Activated CD4-positive, alpha-beta memory T cell treated with anti-CD3 and anti-CD28 coated beads for 36 hours (primary cell): ENCODE data around the gene CYTH1. TPM values are rescaled to one million over a fixed set of nuclear protein-coding genes. Genes with fewer than 3 reads are reported as not detected.

Source experiments
- CTCF ChIA-PET: fragments of 350-600 bp; sonication (Branson Sonifier 250); formaldehyde crosslinking; loops from one replicate; lab custom pipeline; 2021; ENCODE audit warnings: antibody characterized with exemption, inconsistent platforms; lab: Charles Lee
- POLR2A ChIA-PET: fragments of 350-600 bp; sonication (Branson Sonifier 250); formaldehyde crosslinking; loops from one replicate; lab custom pipeline; 2021; ENCODE audit warnings: antibody characterized with exemption; lab: Charles Lee
- DNase-seq: peaks from one replicate; pipeline ENCODE4 v3.0.0-alpha.2; 2020
- H3K27ac Mint-ChIP-seq: one replicate; pipeline ENCODE4 v1.8.0; 2021; ENCODE audit warnings: mixed read lengths
- H3K27me3 Mint-ChIP-seq: one replicate; pipeline ENCODE4 v1.8.0; 2021; ENCODE audit warnings: mixed read lengths
- H3K36me3 Mint-ChIP-seq: one replicate; pipeline ENCODE4 v1.8.0; 2021; ENCODE audit warnings: mixed read lengths
- H3K4me1 Mint-ChIP-seq: one replicate; pipeline ENCODE4 v1.8.0; 2021; ENCODE audit warnings: low read depth, mixed read lengths
- H3K4me3 Mint-ChIP-seq: one replicate; pipeline ENCODE4 v1.8.0; 2021; ENCODE audit warnings: mild to moderate bottlenecking, mixed read lengths
- H3K9me3 Mint-ChIP-seq: one replicate; pipeline ENCODE4 v1.8.0; 2021; ENCODE audit warnings: mixed read lengths
- intact Hi-C: fragments of 100-400 bp; cut with micrococcal nuclease; formaldehyde crosslinking; loops from one replicate; pipeline ENCODE4 v1.15.1; 2023
- total RNA-seq, 2 experiments: library from RNA; stranded (reverse); gene quantifications; one replicate each; pipeline ENCODE4 v1.2.3, GENCODE V29; 2021

Gene CYTH1
- total RNA-seq, 2 experiments from 2014 or later: 184 to 204 TPM

- intact Hi-C loops: no loop called here
- Mint-ChIP-seq H3K9me3 (no peaks in the 10 kb centered on the region), H3K27me3 (no peaks in the 10 kb centered on the region), H3K4me3 (no peak overlapping the region), H3K4me1 (peaks cover 2% of the 10 kb centered on the region), H3K27ac (no peak overlapping the region), H3K36me3 (peaks cover 57% of the 10 kb centered on the region)
- POLR2A ChIA-PET: interaction anchor here (1.2 kb wide), 1 partner anchor 21 kb away, joined by 3 read pairs; no protein-coding TSS in a partner anchor
- CTCF ChIA-PET: no interaction called here
- DNase-seq: no peak
Measured at GRCh38 chr17:78684026-78684425, 98.0 kb downstream of the CYTH1 start.

GRCh38 chr17:78683408-78683961, 98.6 kb downstream of the CYTH1 start:
- Mint-ChIP-seq H3K36me3 (peaks cover 57% of the 10 kb centered on the region), H3K27ac (no peak overlapping the region), H3K9me3 (no peaks in the 10 kb centered on the region), H3K4me1 (peaks cover 2% of the 10 kb centered on the region), H3K4me3 (no peak overlapping the region), H3K27me3 (no peaks in the 10 kb centered on the region)
- intact Hi-C loops: no loop called here
- no peak for DNase-seq
- ChIA-PET POLR2A (interaction anchor here (1.2 kb wide), 1 partner anchor 21 kb away, joined by 3 read pairs; no protein-coding TSS in a partner anchor), CTCF (no interaction called here)

- ChIA-PET POLR2A (no interaction called here), CTCF (interaction anchor here (1.3 kb wide), 1 partner anchor 27 kb away, joined by 3 read pairs; no protein-coding TSS in a partner anchor)
- Mint-ChIP-seq H3K27me3 (no peaks in the 10 kb centered on the region), H3K4me1 (peaks cover 2% of the 10 kb centered on the region), H3K36me3 (peaks cover 54% of the 10 kb centered on the region), H3K27ac (peak overlapping the region; percentile 21), H3K9me3 (no peaks in the 10 kb centered on the region), H3K4me3 (no peak overlapping the region)
- no peak for DNase-seq
- intact Hi-C loops: no loop called here
Measured at GRCh38 chr17:78682363-78682762, 99.7 kb downstream of the CYTH1 start.

GRCh38 chr17:78680436-78680835, 101.6 kb downstream of the CYTH1 start:
- peaks cover 2% of the 10 kb centered on the region for H3K4me1 Mint-ChIP-seq
- peaks cover 58% of the 10 kb centered on the region for H3K36me3 Mint-ChIP-seq
- CTCF ChIA-PET: interaction anchor here (1.2 kb wide), 1 partner anchor 27 kb away, joined by 3 read pairs; no protein-coding TSS in a partner anchor
- no peak overlapping the region for H3K4me3 Mint-ChIP-seq
- H3K27ac Mint-ChIP-seq: no peak overlapping the region
- no peaks in the 10 kb centered on the region for H3K9me3 Mint-ChIP-seq
- DNase-seq: no peak
- no peaks in the 10 kb centered on the region for H3K27me3 Mint-ChIP-seq
- intact Hi-C loops: no loop called here
- POLR2A ChIA-PET: no interaction called here

- POLR2A ChIA-PET: interaction anchor here (1.2 kb wide), 1 partner anchor 14 kb away, joined by 4 read pairs; no protein-coding TSS in a partner anchor
- peaks cover 61% of the 10 kb centered on the region for H3K36me3 Mint-ChIP-seq
- peaks cover 2% of the 10 kb centered on the region for H3K4me1 Mint-ChIP-seq
- H3K27ac Mint-ChIP-seq: no peak overlapping the region
- DNase-seq: no peak
- no peaks in the 10 kb centered on the region for H3K9me3 Mint-ChIP-seq
- intact Hi-C loops: no loop called here
- CTCF ChIA-PET: interaction anchor here (1.2 kb wide), 1 partner anchor 28 kb away, joined by 3 read pairs; no protein-coding TSS in a partner anchor
- no peaks in the 10 kb centered on the region for H3K27me3 Mint-ChIP-seq
- no peak overlapping the region for H3K4me3 Mint-ChIP-seq
Measured at GRCh38 chr17:78679495-78680395, 102.3 kb downstream of the CYTH1 start.

- H3K4me3 Mint-ChIP-seq: no peak overlapping the region
- POLR2A ChIA-PET: interaction anchor here (1.2 kb wide), 1 partner anchor 13 kb away, joined by 4 read pairs; no protein-coding TSS in a partner anchor
- H3K27ac Mint-ChIP-seq: no peak overlapping the region
- CTCF ChIA-PET: interaction anchor here (1.6 kb wide), 1 partner anchor 182 kb away, joined by 4 read pairs; no protein-coding TSS in a partner anchor
- no peak for DNase-seq
- intact Hi-C loops: no loop called here
- no peaks in the 10 kb centered on the region for H3K9me3 Mint-ChIP-seq
- H3K27me3 Mint-ChIP-seq: no peaks in the 10 kb centered on the region
- peaks cover 2% of the 10 kb centered on the region for H3K4me1 Mint-ChIP-seq
- H3K36me3 Mint-ChIP-seq: peaks cover 64% of the 10 kb centered on the region
Measured at GRCh38 chr17:78678711-78679110, 103.4 kb downstream of the CYTH1 start.

DNA sequence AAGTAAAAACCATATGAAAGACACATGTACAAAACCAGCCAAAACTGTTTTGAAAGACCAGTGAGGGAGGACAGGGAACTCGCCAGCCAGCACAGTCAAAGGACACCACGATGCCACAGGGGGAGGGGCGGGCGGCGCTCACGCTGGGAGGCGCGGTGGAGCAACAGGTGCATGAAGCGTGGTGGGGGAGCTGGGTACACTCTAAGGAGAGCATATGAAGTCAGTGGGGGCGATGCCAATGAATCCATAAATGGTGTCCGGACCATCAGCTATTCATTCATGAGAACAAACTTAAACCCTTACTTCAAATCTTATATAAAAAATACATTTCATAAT, 103.9 kb downstream of the CYTH1 start:
- H3K4me1 Mint-ChIP-seq: peaks cover 2% of the 10 kb centered on the region
- intact Hi-C loops: no loop called here
- H3K27me3 Mint-ChIP-seq: no peaks in the 10 kb centered on the region
- ChIA-PET CTCF (interaction anchor here (1.6 kb wide), 1 partner anchor 181 kb away, joined by 4 read pairs; no protein-coding TSS in a partner anchor), POLR2A (no interaction called here)
- DNase-seq: no peak
- peak overlapping the region; percentile 38 for H3K27ac Mint-ChIP-seq
- peaks cover 67% of the 10 kb centered on the region for H3K36me3 Mint-ChIP-seq
- no peak overlapping the region for H3K4me3 Mint-ChIP-seq
- H3K9me3 Mint-ChIP-seq: no peaks in the 10 kb centered on the region

DNA sequence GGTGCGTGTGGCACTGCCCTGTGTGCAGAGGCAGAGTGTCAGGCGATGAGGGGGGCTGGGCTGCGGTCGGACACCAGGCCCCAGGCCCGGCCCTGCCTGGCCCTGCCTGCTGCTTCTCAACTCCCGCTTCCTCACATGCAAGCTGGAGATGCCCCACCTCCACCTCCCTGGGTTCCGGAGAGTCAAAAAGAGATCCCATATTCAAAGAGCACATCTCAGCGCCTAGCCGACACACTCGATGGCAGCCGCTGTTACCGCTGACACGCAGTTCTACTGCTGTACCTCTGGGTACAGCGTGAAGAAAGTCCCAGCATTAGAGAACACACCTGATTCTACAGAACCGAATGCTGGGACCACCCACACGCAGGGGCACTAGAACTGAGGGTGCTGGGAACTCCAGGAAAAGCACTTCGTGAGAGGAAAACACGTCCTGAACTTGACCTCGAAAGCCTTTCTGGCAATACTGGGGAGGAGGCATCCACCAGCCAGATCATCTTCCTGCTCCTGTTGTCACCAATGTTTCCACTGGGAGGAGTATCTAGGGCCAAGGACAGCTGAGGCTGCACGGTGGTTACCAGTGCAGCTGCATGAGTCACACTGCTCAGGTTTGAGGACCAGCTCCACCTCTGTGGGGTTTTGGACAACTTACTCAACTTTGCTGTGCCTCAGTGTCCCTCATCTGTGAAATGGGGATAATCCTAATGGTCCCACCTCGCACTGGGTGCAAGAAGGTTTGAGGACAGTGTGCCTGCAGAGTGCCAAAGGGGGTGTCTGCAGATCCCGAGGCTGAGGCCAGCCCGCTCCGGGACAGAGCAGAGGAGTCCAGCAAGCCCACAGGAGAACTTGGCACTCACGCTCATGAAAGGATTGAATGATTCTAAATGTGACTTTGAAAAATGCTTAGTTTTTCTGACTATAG, 104.5 kb downstream of the CYTH1 start:
- intact Hi-C loops: no loop called here
- CTCF ChIA-PET: interaction anchor here (1.4 to 1.6 kb wide), 3 partner anchors 122 to 180 kb away, joined by 3 to 4 read pairs (median 4); no protein-coding TSS in a partner anchor

GRCh38 chr17:78676412-78677302, 105.4 kb downstream of the CYTH1 start:
- no peaks in the 10 kb centered on the region for H3K27me3 Mint-ChIP-seq
- peaks cover 63% of the 10 kb centered on the region for H3K36me3 Mint-ChIP-seq
- ChIA-PET POLR2A (no interaction called here), CTCF (interaction anchor here (1.4 to 1.5 kb wide), 2 partner anchors 123 to 167 kb away, joined by 3 to 4 read pairs; no protein-coding TSS in a partner anchor)
- DNase-seq: peak; percentile 6
- H3K4me1 Mint-ChIP-seq: no peaks in the 10 kb centered on the region
- no peak overlapping the region for H3K27ac Mint-ChIP-seq
- intact Hi-C loops: no loop called here
- no peaks in the 10 kb centered on the region for H3K9me3 Mint-ChIP-seq
- H3K4me3 Mint-ChIP-seq: no peak overlapping the region

More for the DNA sequence above, 104.5 kb downstream of the CYTH1 start:
- H3K27ac Mint-ChIP-seq: peak overlapping the region; percentile 38
- no peak for DNase-seq
- POLR2A ChIA-PET: no interaction called here
- H3K9me3 Mint-ChIP-seq: no peaks in the 10 kb centered on the region
- H3K4me1 Mint-ChIP-seq: peaks cover 2% of the 10 kb centered on the region
- no peak overlapping the region for H3K4me3 Mint-ChIP-seq
- no peaks in the 10 kb centered on the region for H3K27me3 Mint-ChIP-seq
- H3K36me3 Mint-ChIP-seq: peaks cover 69% of the 10 kb centered on the region

DNA sequence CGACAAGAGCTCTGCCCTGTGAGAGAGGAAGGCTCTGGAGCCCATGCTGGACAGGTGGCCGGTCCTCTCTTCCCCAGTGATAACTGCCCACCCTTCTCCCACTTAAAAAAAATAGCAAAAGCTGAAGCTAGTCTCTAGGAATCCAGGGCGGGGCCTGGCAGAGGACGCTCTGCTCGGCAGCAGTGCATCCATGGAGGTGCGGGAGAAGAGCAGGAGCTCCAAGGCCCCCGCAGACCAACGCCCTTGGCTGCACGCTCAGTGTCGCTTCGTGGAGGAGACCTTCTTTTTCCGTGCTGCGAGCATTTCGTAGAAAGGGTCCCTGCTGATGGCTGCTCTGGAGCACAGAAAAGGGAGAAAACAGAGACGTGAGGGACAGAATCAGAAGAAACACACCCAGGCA, 106.2 kb downstream of the CYTH1 start:
- intact Hi-C loops: no loop called here
- peaks cover 58% of the 10 kb centered on the region for H3K36me3 Mint-ChIP-seq
- H3K4me3 Mint-ChIP-seq: no peak overlapping the region
- CTCF ChIA-PET: interaction anchor here (1.5 kb wide), 1 partner anchor 168 kb away, joined by 4 read pairs; no protein-coding TSS in a partner anchor
- H3K27me3 Mint-ChIP-seq: no peaks in the 10 kb centered on the region
- DNase-seq: peak; percentile 6
- H3K4me1 Mint-ChIP-seq: no peaks in the 10 kb centered on the region
- no peak overlapping the region for H3K27ac Mint-ChIP-seq
- H3K9me3 Mint-ChIP-seq: no peaks in the 10 kb centered on the region
- POLR2A ChIA-PET: interaction anchor here (0.7 kb wide), 1 partner anchor 230 kb away, joined by 4 read pairs; no protein-coding TSS in a partner anchor

DNA sequence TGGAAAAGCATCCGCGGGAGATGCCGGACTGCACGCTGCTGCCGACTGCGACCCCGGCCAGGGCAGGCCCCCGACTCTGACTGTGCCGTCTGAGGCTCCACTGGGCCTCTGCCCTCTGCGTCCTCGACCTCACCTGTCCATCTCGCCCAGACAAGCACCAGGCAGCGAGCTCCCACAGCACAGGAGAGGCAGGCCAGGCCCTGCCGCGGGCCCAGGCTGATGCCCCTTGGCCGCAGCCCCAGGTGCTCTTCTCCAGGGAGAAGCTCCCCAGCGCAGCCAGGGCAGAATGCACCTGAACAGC, 106.8 kb downstream of the CYTH1 start:
- no peak overlapping the region for H3K27ac Mint-ChIP-seq
- H3K9me3 Mint-ChIP-seq: no peaks in the 10 kb centered on the region
- H3K36me3 Mint-ChIP-seq: peaks cover 53% of the 10 kb centered on the region
- DNase-seq: peak; percentile 6
- no peaks in the 10 kb centered on the region for H3K4me1 Mint-ChIP-seq
- CTCF ChIA-PET: no interaction called here
- intact Hi-C loops: no loop called here
- no peak overlapping the region for H3K4me3 Mint-ChIP-seq
- no peaks in the 10 kb centered on the region for H3K27me3 Mint-ChIP-seq
- POLR2A ChIA-PET: interaction anchor here (0.7 kb wide), 1 partner anchor 230 kb away, joined by 4 read pairs; no protein-coding TSS in a partner anchor
